GM18505 (cell line): ENCODE results near the gene HIVEP2.
A peak's percentile ranks its signal among the peaks of the same experiment; 100 is the strongest.

Experiments used
- ATAC-seq: cut with Tn5 transposase; IDR thresholded peaks from one replicate; pipeline ENCODE4 v1.9.1; 2021; ENCODE audit not compliant: unreplicated experiment
- POLR2A ChIP-seq: IDR thresholded peaks from 4 replicates; pipeline ENCODE4 v1.6.1; 2011; ENCODE audit warnings: borderline replicate concordance; ENCODE audit not compliant: insufficient read depth, insufficient read length; ENCODE audit errors: extremely low read depth

HIVEP2 gene

GRCh38 chr6:142900227-142900971 lies 44.6 kb downstream of the HIVEP2 start:
- no peak for TF ChIP-seq POLR2A
- ATAC-seq: no peak

- TF ChIP-seq POLR2A: no peak
- ATAC-seq: no peak
Measured at GRCh38 chr6:142898927-142899895, 45.8 kb downstream of the HIVEP2 start.

- no peak for ATAC-seq
- no peak for TF ChIP-seq POLR2A
Measured at GRCh38 chr6:142897659-142898058, 47.3 kb downstream of the HIVEP2 start.

GRCh38 chr6:142896732-142897131 lies 48.2 kb downstream of the HIVEP2 start:
- TF ChIP-seq POLR2A: no peak
- ATAC-seq: no peak

GRCh38 chr6:142893088-142893487 lies 51.9 kb downstream of the HIVEP2 start:
- TF ChIP-seq POLR2A: no peak
- no peak for ATAC-seq

- ATAC-seq: no peak
- no peak for TF ChIP-seq POLR2A
Measured at GRCh38 chr6:142892254-142893021, 52.5 kb downstream of the HIVEP2 start.

GRCh38 chr6:142891454-142891853 lies 53.5 kb downstream of the HIVEP2 start:
- TF ChIP-seq POLR2A: no peak

GRCh38 chr6:142888456-142888855 lies 56.5 kb downstream of the HIVEP2 start:
- no peak for ATAC-seq
- no peak for TF ChIP-seq POLR2A

More at GRCh38 chr6:142891454-142891853, 53.5 kb downstream of the HIVEP2 start:
- no peak for ATAC-seq

- no peak for ATAC-seq
- no peak for TF ChIP-seq POLR2A
Measured at GRCh38 chr6:142887517-142887916, 57.5 kb downstream of the HIVEP2 start.

- ATAC-seq: peak; percentile 77
- no peak for TF ChIP-seq POLR2A
Measured at GRCh38 chr6:142886431-142887170, 58.4 kb downstream of the HIVEP2 start.

GRCh38 chr6:142885182-142885867 lies 59.7 kb downstream of the HIVEP2 start:
- TF ChIP-seq POLR2A: peak; percentile 17
- peak; percentile 56 for ATAC-seq
